NCI-H82 treated with DMSO at 0.1 percent for 48 hours (cell line): ENCODE data around the gene ZNF483.
"Not testable (repeated sequence)": the region's sequence is repeated elsewhere in the genome, so short reads cannot be mapped to it uniquely, and the experiment has no call there.

Experiments used
- DNase-seq: peaks from one replicate; lab custom pipeline; 2025; ENCODE audit not compliant: unreplicated experiment; lab: John Stamatoyannopoulos, UW

The ZNF483 gene

GRCh38 chr9:111610149-111610548, 85.2 kb downstream of the ZNF483 start:
- no peak for DNase-seq

GRCh38 chr9:111610845-111611244, 85.9 kb downstream of the ZNF483 start:
- DNase-seq, result no peak

- no peak for DNase-seq
These were observed 88.6 kb downstream of the ZNF483 start for GRCh38 chr9:111613436-111614040.

- DNase-seq, result no peak
These were observed 90.9 kb downstream of the ZNF483 start for GRCh38 chr9:111615928-111616327.

- not testable (repeated sequence) for DNase-seq
These were observed 92.4 kb downstream of the ZNF483 start for GRCh38 chr9:111617349-111617748.

GRCh38 chr9:111621895-111622480, 97.0 kb downstream of the ZNF483 start:
- DNase-seq, result no peak

GRCh38 chr9:111622626-111623025, 97.6 kb downstream of the ZNF483 start:
- DNase-seq, result no peak
